Neutrophil (primary cell): ENCODE results near the gene ERC2.

Experiments used
- H3K27ac ChIP-seq: fragments of 200-600 bp; sonication (generic); 2 replicates; pipeline ENCODE4 v1.5.1; 2016; ENCODE audit warnings: mild to moderate bottlenecking, moderate library complexity
- H3K27me3 ChIP-seq: fragments of 200-600 bp; sonication (generic); 2 replicates; pipeline ENCODE4 v1.6.0; 2016; ENCODE audit warnings: mild to moderate bottlenecking
- H3K36me3 ChIP-seq: fragments of 200-600 bp; sonication (generic); 2 replicates; pipeline ENCODE4 v1.5.1; 2017
- H3K4me1 ChIP-seq, 2 experiments: fragments of 200-600 bp in 1 of 2; sonication (generic) in 1 of 2; 1 replicate in 1 of 2; 2 replicates in 1 of 2; pipeline versions ENCODE4 v1.5.1 to v1.6.1; 2013 to 2016; ENCODE audit warnings: low read depth in 1 of 2, low read length in 1 of 2, mild to moderate bottlenecking in 1 of 2, moderate library complexity in 1 of 2; ENCODE audit not compliant: control insufficient read depth in 1 of 2, insufficient read depth in 1 of 2
- H3K4me3 ChIP-seq, 2 experiments: fragments of 200-600 bp in 1 of 2; sonication (generic) in 1 of 2; 1 replicate in 1 of 2; 2 replicates in 1 of 2; pipeline ENCODE4 v1.5.1; 2013 to 2016; ENCODE audit warnings: low read depth in 1 of 2, low read length in 1 of 2, mild to moderate bottlenecking in 1 of 2, moderate library complexity in 1 of 2
- H3K9me3 ChIP-seq: fragments of 200-600 bp; sonication (generic); 2 replicates; pipeline ENCODE4 v1.5.1; 2016
- CTCF ChIP-seq: fragments of 200-600 bp; sonication (generic); IDR thresholded peaks from 2 replicates; pipeline ENCODE4 v1.5.1; 2016; ENCODE audit warnings: antibody characterized with exemption

Gene ERC2

GRCh38 chr3:55884491-55885285 is 583.6 kb downstream of the ERC2 start:
- no peaks in the 10 kb centered on the region for H3K36me3 ChIP-seq
- no peak for TF ChIP-seq CTCF
- H3K27me3 ChIP-seq: peaks cover 7% of the 10 kb centered on the region
- peaks cover 8 to 22% of the 10 kb centered on the region in 2 experiments for H3K4me1 ChIP-seq
- H3K9me3 ChIP-seq: no peaks in the 10 kb centered on the region
- H3K27ac ChIP-seq: no peak overlapping the region
- H3K4me3 ChIP-seq: no peak overlapping the region

- no peak overlapping the region for H3K4me3 ChIP-seq
- H3K27ac ChIP-seq: no peak overlapping the region
- no peak for TF ChIP-seq CTCF
- peaks cover 7% of the 10 kb centered on the region for H3K27me3 ChIP-seq
- H3K4me1 ChIP-seq: peaks cover 8 to 22% of the 10 kb centered on the region in 2 experiments
- no peaks in the 10 kb centered on the region for H3K9me3 ChIP-seq
- no peaks in the 10 kb centered on the region for H3K36me3 ChIP-seq
Measured at GRCh38 chr3:55884066-55884465, 584.2 kb downstream of the ERC2 start.

- Histone ChIP-seq H3K27ac (no peak overlapping the region), H3K27me3 (peaks cover 7% of the 10 kb centered on the region), H3K4me3 (no peak overlapping the region), H3K4me1 (peaks cover 8 to 22% of the 10 kb centered on the region in 2 experiments), H3K36me3 (no peaks in the 10 kb centered on the region), H3K9me3 (no peaks in the 10 kb centered on the region)
- TF ChIP-seq CTCF: no peak
Measured at GRCh38 chr3:55882006-55882405, 586.3 kb downstream of the ERC2 start.

GRCh38 chr3:55880357-55880756 is 587.9 kb downstream of the ERC2 start:
- no peaks in the 10 kb centered on the region for H3K36me3 ChIP-seq
- no peak overlapping the region for H3K4me3 ChIP-seq
- H3K9me3 ChIP-seq: no peaks in the 10 kb centered on the region
- peaks cover 8 to 16% of the 10 kb centered on the region in 2 experiments for H3K4me1 ChIP-seq
- no peak for TF ChIP-seq CTCF
- H3K27me3 ChIP-seq: peaks cover 7% of the 10 kb centered on the region
- no peak overlapping the region for H3K27ac ChIP-seq

- Histone ChIP-seq H3K36me3 (no peaks in the 10 kb centered on the region), H3K4me3 (no peak overlapping the region), H3K27me3 (peaks cover 7% of the 10 kb centered on the region), H3K9me3 (no peaks in the 10 kb centered on the region), H3K4me1 (peaks cover 8 to 12% of the 10 kb centered on the region in 2 experiments), H3K27ac (no peak overlapping the region)
- TF ChIP-seq CTCF: no peak
Measured at GRCh38 chr3:55879901-55880331, 588.4 kb downstream of the ERC2 start.
